CD4-positive, alpha-beta T cell treated with Interleukin-4 for 4 hours (primary cell): ENCODE data around the gene SLCO1B1.

Experiments used
- DNase-seq: peaks from one replicate; pipeline ENCODE4 v3.0.0-alpha.2; 2020

The SLCO1B1 gene

DNA sequence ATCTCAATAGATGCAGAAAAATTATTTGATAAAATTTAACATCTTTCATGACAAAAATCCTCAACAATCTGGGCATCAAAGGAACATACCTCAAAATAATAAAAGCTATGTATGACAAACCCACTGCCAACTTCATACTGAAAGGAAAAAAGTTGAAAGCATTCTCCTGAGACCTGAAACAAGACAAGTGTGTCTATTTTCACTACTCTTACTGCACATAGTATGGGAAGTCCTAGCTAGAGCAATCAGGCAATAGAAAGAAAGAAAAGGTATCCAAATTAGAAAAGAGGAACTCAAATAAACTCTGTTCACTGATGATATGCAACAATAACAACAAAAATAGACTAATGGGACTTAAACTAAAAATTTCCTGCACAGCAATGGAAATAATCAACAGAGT is 90.1 kb downstream of the SLCO1B1 start:
- DNase-seq = no peak

DNA sequence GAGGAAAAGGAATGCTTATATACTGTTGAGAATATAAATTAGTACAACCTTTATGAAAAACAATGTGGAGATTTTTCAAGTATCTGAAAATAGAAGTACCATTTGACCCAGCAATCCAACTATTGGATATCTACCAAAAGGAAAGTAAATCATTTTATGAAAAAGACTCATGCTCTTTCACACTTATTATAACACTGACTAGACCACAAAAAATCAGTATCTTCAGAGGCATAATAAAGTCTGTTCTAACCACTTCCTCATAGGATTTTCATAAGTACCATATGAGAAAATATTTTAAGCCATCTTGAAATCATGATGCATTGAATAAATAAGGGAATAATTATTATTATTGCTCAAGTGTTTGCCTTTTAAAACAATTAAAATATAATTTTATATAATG is 90.8 kb downstream of the SLCO1B1 start:
- no peak for DNase-seq

DNA sequence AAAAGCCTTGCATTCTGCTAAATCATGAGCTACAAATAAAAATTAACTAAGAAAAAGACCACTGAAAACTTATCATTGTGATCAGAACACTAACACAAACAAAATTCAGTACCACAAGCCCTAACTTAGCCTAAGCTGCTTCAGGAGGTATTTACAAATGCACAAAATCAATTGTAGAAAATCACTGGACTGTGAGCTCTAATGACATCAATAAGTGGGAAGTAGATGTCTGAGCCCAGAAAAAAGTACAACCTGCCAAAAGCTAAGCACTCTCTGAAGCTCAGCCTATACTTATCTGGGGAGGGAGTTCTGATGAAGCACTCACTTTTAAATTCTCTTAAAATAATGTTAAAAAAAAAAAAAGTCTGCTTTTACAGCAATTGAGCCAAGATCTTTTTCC is 92.9 kb downstream of the SLCO1B1 start:
- no peak for DNase-seq

DNA sequence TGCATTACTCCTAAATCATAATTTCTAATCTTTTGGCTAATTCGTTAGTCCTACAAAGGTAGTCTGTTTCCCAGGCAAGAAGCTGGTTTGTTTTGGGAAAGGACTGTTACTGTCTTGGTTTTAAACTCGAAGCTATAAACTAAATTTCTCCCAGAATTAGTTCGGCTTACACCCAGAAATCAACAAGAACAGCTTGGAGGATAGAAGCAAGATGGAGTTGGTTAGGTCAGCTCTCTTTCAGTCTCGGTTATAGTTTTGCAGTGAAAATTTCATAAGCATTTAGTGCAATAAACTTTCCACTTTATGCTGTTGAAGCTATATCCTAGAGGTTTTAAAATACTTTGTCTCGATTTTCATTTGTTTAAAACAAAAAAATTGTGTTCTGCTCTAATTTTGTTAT is 103.4 kb downstream of the SLCO1B1 start:
- DNase-seq = no peak

DNA sequence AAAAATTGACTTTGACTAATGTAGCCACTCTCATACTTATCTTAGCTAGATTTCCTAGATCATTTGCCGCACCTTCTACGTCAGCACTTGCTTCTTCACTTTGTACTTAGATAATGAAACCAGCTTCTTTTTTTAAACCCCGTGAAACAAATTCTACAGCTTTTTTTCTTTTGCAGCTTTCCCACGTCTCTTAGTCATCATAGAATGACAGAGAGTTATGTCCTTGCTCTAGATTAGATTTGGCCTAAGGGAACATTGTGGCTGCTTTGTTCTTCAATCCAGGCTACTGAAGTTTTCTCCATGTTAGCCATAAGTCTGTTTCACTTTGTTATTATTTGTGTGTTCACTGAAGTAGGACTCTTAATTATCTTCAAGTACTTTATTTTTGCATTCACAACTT is 108.9 kb downstream of the SLCO1B1 start:
- DNase-seq = no peak

DNA sequence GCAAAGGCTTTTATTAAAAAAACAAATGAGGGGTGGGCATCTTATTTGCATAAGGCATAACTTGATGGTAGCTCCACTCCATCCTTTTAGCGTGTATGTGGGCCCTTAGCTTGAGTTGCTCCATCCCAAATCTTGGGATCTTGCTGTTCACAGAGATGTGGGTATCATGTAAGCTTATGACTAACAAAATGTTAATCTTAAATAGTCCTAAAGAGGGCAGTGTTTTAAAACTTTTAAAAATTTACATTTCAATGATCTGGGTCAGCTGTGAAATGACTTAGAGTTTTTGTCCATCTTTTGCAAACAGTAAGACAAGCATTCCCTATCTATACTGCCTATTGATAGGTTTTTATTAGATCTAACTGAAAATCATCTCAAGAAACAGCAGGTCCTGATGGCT is 117.7 kb downstream of the SLCO1B1 start:
- no peak for DNase-seq

DNA sequence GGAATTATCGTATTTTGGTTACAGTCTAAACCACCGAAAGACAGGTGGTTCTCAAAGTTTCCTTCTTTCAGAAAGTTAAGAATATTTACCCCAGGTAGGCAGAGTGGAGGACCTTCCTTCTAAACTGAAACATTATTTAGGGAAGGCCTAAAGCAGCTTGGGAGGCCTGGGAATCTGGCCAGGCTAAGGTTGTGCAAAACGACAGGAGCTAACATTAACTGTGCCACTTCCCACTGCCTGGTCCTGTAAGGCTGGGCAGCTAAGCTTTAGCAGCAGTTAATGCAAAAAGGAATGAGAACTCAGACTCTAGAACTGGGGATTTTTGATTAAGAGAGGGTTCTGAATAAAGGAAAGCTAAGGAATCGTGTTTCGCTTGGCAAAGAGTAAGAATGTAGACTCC is 121.1 kb downstream of the SLCO1B1 start:
- DNase-seq = no peak

DNA sequence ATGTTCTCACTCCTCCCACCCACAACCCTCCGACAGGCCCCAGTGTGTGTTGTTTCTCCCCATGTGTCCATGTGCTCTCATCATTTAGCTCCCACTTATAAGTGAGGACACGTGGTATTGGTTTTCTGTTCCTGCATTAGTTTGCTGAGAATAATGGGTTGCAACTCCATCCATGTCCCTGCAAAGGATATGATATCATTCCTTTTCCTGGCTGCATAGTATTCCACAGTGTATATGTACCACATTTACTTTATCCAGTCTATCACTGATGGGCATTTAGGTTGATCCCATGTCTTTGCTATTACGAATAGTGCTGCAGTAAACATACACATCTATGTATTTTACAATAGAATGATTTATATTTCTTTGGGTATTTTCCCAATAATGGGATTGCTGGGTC is 126.2 kb downstream of the SLCO1B1 start:
- DNase-seq = no peak

DNA sequence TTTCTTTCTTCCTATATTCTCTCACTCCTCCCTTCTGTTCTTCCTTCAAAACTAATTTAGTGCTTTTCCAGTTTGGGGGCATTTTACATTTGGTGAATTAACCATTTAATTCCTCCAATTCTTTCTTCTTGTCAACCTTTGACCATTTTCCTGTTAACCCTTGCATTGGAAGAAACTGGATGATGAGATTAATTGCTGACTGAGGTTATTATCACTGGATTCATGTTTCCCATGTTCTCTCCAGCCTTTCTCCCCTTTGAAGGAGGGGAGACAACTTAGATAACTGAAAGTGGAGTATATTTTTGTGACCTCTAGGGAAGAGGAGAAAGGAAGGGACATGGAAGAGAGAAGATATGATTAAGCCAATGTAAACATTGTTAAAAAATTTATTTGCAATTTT is 133.2 kb downstream of the SLCO1B1 start:
- DNase-seq = no peak

DNA sequence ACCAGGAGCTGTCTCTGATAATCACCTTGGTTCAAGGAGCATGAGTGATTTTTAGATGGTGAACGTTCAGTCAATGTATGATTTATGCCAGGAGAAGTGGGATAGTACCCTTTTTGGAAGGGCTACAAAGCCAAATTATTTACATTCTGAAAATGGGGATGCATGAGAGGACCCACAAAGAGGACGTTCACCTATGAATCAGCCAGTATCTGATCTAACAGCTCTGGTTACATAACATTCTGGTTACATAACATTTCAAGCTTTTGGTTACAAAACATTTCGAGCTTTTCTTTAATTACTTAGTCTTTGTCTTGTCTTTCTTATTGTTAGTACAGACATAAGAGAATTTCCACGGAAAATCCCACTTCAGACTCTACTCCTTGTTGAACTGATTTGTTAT is 134.9 kb downstream of the SLCO1B1 start:
- no peak for DNase-seq

DNA sequence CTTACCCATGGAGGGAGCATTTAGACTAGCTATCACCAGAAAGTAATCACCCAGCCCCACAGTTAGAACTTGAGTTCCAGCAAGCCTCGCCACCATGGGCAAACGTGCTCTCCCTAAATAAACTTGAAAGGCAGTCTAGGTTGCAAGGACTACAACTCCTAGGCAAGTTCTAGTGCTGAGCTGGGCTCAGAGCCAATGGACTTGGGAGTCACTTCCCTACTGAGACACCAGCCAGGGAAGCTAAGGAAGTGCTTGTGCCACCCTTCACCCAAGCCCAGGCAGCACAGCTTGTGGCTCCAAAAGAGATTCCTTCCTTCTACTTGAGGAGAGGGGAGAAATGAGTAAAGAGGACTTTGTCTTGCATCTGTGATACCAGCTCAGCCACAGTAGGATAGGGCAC is 145.8 kb downstream of the SLCO1B1 start:
- no peak for DNase-seq
